Activated T-helper 9 cell treated with anti-CD3 and anti-CD28 coated beads, Interleukin-2, amount 50 U/mL, for 16 hours (primary cell): ENCODE measurements around the gene DNAJC13.

Source experiments
- DNase-seq: peaks from one replicate; pipeline ENCODE4 v3.0.0-alpha.2; 2020; ENCODE audit warnings: low read depth

Gene DNAJC13

DNA sequence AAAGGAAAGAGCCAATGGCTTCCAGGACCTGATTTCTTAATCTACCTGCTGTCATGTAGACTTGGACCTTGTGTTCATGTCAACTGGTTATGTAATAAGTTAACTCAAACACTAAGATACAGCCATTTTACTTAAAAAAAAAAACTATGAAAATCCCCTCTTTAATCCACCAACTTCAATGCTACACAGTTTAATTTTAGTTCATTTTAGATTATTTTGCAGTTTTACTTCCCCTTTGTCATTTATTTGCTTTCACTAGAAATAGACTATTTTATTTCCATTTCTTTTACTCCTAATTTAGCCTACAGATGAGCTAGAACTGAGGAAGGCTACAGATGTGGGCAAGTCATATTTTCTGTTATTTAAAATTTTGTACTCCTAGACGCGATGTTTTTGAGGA, 10.7 kb upstream of the DNAJC13 start:
- no peak for DNase-seq

DNA sequence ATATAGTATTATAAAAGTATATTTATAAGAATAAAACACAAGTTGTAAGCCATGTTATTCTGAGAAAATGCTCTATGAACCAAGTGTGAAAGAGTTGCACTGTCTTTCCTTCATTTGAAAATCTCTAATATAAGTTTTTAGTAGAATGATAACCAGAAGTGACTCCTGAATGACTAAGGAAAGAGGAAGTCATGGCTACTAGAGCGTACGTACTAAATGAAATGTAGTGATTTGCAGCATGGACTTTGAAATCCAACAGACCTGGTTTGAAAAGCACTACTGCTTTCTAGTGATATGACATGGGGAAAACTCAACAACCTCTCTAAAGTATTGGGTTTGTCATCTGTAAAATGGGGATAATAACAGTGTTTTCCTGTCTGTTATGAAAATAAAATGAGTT, 10.3 kb upstream of the DNAJC13 start:
- DNase-seq: no peak

DNA sequence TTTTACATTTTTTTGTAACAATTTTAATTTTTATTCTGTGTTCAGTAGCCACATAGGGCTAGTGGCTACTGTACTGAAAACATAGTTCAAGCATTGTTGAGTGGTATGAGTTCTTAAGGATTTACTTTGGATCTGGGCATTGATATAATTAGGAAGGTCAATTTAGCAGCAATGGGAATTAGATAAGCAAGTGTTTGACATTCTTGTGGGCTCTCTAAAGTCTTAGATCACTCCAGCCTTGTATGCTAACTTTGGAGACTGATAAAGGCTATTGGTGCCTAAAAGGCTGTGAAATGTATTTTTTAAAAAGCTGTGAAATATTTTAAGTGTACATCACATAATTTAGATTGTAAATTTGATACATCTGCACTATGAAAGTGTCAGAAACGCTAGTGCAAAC, 2.5 kb upstream of the DNAJC13 start:
- DNase-seq: no peak

GRCh38 chr3:132416161-132416560, 1.1 kb upstream of the DNAJC13 start:
- DNase-seq: no peak

- peak; percentile 30 for DNase-seq
Observed at GRCh38 chr3:132417695-132418411, 551 bp downstream of the DNAJC13 start.

GRCh38 chr3:132418916-132419315, 1.6 kb downstream of the DNAJC13 start:
- no peak for DNase-seq

DNA sequence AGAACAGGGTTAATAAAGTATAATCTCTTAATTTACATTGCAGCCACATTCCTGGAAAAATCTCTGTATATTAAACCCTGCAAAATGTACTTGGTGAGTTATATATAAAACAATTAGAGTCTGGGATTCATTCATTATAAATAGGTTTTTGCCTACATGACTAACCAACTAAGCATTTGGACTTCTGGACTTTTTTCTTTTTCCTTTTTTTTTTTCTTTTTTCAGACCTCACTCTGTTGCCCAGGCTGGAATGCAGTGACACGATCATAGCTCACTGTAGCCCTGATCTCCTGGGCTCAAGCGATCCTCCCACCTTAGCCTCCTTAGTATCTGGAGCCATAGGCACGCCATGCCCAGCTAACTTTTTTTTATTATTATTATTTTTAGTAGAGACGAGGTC, 4.5 kb downstream of the DNAJC13 start:
- DNase-seq: no peak

- no peak for DNase-seq
Observed at GRCh38 chr3:132422531-132422930, 5.2 kb downstream of the DNAJC13 start.

DNA sequence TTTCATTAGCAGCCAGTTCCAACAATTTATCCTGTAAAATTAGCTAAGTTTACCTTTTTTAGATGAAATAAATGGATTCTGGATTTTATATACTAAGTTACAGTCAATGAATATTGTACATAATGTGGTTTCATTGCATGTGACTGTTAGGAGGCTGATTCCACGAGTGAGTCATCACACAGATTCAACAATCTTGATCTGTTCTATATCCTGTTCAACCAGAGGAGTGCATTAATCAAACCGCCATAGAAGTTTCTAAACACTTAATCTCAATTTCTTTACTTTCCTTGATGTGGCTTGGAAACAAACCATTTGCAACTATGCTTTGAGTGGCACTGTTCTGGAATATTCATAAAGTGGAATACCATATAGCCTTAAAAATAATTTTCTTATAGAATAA, 15.3 kb downstream of the DNAJC13 start:
- DNase-seq: no peak

- DNase-seq: no peak
Observed at GRCh38 chr3:132433121-132433520, 15.8 kb downstream of the DNAJC13 start.

DNA sequence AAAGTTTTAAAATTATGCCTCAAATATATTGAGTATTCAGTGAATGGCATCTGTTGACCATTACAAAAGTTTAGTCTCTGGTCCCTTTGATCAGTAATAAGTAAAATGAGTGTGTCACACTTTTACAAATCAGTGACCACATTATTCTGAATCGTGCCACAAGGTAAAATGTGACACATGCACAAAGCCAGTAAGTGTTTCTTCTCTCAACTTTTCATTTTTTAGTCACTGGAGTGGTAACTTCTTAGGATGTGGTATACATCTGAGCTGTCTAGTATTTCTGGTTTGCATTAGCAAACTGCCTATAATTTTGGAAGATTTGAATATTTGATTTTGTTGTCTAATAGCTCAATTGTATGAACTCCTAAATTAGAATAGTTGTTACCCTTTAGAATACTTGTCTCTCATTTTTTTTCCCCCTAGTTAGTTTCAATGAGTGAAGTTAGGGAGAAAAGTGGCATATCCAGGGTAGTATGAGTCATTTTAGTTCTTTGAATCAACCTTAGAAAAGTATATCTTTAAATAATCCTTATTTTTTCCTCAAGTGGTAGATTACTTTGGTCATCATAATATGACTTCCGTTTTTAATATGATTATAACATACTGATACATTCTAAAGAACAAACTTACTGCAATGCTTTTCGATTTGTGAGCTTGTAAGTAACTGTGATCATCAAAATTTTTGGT, 18.1 kb downstream of the DNAJC13 start:
- no peak for DNase-seq

DNA sequence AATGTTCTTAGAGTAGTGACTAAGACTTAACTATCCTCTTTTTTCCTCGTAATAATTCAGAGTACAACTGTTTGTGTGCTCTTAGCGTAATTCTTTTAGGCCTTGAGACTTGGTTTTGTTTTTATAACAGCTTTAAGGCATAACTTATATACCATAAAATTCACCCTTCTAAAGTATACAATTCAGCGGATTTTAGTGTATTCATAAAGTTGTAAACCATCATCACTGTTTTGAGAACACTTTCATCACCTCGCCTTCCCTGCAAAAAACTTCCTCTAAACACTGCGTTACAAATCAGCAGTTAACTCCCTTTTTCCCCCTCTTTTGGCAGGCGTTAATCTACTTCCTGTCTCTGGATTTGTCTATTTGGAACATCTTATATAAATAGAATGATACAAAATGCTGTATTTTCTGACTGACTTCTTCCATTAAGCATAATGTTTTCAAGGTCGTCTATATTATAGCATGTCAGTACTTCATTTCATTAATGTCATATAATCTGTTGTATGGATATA, 18.7 kb downstream of the DNAJC13 start:
- no peak for DNase-seq

- no peak for DNase-seq
Observed at GRCh38 chr3:132443421-132443820, 26.1 kb downstream of the DNAJC13 start.

GRCh38 chr3:132444383-132444782, 27.1 kb downstream of the DNAJC13 start:
- DNase-seq: no peak

DNA sequence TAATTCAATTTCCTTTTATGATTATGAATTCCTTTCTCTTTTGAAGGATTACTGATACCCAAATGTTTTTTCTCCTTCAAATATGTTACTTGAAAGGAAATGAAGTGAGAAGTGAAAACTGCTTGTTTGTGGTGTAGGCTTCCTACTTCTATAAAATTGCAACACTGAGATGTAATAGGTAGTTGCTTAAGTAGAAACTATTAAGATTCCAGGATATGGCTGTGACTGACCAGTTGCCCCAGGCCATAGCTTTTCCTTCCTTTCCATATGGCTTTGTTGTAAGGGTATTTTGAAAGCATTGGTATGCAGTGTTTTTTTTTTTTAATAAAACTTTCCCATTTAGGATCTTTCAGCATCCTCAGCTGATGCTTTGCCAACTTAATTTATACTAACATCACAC, 28.5 kb downstream of the DNAJC13 start:
- DNase-seq: no peak

DNA sequence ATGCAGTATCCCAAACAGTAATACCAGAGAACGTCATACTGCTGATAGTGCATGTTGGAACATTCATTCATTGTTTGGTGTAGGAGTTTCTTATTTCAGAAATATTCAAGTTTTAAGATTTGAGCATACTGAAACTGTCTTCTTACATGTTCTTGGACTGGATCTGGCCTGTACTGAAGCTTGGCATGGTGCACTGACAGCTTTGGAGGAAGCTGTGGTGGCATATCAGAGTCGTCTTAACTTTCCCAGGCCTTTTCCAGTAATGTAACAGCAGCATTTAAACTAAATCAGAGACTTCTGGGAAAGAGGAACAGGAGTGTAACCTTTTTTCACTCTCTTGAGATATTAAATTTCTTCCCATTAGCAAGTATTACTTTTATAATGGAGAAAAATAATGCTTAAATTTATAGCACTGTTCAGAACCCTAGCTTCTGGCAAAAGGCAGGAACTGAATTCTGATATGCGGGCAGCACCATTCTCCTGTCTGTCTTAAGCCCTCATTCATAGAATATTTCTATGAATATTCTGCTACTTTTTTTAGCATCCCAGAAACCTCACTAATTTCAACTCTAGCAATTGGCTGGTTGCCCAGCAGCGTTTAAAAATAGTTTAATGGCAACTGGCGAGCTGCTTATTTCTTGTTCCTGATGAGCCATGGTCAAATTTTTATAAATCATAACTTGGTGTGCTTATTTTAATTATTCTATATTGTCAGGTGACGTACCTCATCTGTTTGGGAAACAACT, 31.1 kb downstream of the DNAJC13 start:
- DNase-seq: no peak

DNA sequence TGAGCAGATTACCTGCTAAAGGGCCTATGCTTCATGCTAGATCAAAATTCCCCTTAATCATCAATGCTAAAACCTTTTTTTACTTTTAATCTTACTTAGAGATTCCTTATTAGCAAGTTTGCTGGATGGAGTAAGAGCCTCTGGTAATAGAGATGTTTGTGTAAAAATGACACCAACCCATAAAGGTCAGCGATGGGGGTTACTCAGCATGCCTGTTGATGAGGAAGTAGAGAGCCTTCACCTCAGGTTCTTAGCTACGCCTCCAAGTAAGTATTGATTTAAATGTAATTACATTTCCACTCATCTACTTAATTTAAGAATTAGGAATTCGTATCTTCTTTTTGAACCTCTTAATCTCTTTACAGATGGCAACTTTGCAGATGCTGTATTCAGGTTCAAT, 38.8 kb downstream of the DNAJC13 start:
- DNase-seq: no peak

DNA sequence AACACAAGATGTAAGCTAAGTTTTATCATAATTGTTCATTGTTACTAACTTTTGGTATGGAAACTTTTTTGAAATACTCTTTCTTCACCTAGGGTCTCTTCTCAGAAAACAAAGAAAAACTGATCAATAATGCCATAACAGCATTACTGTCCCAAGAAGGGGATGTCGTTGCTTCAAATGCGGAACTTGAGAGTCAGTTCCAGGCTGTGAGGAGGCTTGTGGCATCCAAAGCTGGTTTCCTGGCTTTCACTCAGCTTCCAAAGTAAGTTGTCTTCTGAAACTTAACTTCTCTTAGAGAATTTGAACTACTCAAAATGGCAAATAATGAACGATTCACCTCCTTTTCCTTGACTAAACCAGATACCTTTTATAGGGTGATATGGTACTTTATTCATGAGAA, 39.3 kb downstream of the DNAJC13 start:
- no peak for DNase-seq

DNA sequence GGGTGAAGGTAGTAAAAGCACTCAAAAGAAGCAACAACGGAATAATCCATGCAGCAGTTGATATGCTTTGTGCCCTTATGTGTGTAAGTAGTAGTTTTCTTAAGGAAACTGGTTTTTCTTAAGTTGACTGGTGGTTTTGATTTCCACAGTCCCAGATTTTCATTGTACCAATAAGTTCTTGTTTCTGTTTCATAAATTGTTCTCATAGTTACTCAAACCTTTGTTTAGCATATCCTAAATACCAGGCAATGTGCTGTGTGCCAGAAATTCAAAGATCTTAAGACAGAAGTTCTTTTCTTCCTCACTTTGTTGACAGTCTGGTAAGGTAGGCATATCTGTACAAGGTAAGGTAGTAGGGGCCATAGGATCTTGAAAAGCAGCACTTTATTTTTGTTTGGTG, 40.0 kb downstream of the DNAJC13 start:
- DNase-seq: no peak

- DNase-seq: no peak
Observed at GRCh38 chr3:132459551-132459950, 42.2 kb downstream of the DNAJC13 start.

DNA sequence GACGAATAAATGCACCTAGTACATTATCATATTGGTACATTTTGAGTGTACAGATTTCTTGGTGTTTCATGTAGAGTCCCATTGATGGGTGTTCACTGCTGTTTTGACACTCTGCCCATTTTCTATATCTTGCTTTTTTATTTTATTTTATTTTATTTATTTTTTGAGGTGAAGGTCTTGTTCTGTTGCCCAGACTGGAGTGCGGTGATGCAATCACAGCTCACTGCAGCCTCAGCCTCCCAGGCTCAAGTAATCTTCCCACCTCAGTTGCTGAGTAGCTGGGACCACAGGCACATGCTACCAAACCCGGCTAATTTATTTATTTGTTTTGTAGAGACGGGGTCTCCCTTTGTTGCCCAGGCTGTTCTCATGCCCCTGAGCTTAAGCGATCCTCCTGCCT, 44.2 kb downstream of the DNAJC13 start:
- no peak for DNase-seq

DNA sequence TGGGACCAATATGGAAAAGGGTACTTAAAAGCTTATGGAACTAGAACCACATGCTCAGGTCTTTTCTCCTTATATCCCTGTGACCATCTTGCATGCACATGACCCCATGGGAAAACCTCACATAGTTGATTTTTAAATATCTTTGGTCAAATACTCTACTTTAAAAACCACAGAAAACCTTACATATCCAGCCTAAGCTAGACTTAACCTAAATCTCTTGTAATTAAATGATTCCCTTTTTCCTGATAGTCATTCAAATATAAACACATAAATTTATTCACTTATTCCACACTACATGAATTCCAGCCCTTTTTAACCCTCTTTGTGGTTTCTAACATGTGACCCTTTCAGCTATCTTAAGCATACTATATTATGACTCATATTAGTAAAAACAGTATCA, 46.8 kb downstream of the DNAJC13 start:
- DNase-seq: no peak

DNA sequence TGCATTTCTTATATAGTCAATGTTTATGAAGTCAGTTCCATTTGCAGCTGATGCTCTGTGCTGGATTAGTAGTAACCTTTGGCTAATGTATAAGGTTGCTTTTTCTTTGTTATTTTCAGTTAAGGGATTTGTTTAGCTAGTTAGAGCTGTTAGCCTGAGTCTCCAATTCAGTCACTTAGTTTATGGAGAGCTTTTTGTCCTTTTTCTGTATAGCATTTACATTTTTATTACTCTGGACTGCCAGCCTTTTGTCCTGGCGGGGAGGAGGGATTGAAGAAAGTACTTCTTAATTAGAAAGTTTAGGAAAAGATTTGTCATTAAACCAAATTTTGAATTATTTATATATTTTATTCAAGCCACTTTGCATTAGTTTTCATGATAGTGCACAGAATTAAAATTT, 52.0 kb downstream of the DNAJC13 start:
- DNase-seq: no peak
